ENCODE data around the gene EFNB2. TPM values are rescaled to one million over a fixed set of nuclear protein-coding genes. Genes with fewer than 3 reads are reported as not detected.

EFNB2 gene
- total RNA-seq, 1 experiment from 2014 or later, result 4.7 TPM

DNA sequence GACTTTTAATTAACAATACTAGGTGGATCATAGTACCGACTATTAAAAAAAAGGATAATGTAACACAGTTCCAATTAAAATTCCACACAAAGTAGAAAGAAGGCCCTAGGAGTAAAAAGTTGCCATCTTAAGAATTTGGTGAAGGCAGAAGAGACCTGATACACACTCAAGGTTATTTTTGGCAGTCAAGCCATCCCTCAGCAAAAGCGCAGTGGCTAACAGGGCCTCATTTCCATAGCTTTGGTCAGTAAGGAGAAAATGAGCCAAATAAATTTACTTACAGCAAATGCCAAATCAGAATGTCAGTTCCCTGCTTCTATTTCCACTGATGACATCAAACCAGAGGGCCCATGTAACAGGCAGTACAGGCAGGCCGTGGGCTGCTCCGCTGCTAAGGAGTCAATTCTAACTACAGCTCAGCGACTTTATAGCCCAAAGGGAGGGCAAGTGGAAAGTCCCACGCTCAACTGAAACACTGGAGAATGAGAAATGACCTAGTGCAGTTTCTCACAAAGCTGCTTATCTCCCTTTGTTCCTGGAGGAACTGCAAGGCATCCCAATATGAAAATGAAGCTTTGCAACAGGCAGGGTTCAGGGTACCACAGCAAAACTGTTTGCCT is 26.2 kb upstream of the EFNB2 start:
- no TSS peak for BruUV-seq (replicated peaks)
- H3K27ac ChIP-seq (ENCODE audit: low read length), result no peak overlapping the region
- TF ChIP-seq REST (IDR thresholded peaks at IDR 0.05; ENCODE audit: insufficient read depth in 1 of 2, low read depth in 2 of 2, low read length in 1 of 2) (no peak), CTCF (IDR thresholded peaks at IDR 0.05) (no peak), SIN3A (IDR thresholded peaks at IDR 0.05; ENCODE audit: borderline replicate concordance, insufficient read depth, low read depth, low read length) (no peak)
- no peaks in the 10 kb centered on the region for H3K9me3 ChIP-seq (ENCODE audit: control insufficient read depth, insufficient read depth, low read depth, low read length)
- in situ Hi-C loops (cut with HindIII; ENCODE audit: low pct_unique_long_range_greater_than_20kb, low sequenced_read_pairs), result no loop called here
- H3K4me3 ChIP-seq (ENCODE audit: low read depth in 2 of 2, low read length in 2 of 2), result 0 out of 4 replicates have a peak overlapping the region, but pooled peaks of 1 of the 2 experiments have one; percentile 1
- ATAC-seq (peak; percentile 77), DNase-seq (ENCODE audit: low read depth, low spot score) (no peak)
- no peaks in the 10 kb centered on the region for H3K27me3 ChIP-seq (ENCODE audit: control insufficient read depth, insufficient read depth, low read length)
- ChIA-PET POLR2A (no interaction called here), CTCF (no interaction called here)
- H3K36me3 ChIP-seq (ENCODE audit: control insufficient read depth, insufficient read depth, low read length), result peaks cover 8% of the 10 kb centered on the region
- intact Hi-C loops (cut with micrococcal nuclease; ENCODE audit: unreplicated experiment), result no loop called here
- H3K4me1 ChIP-seq (ENCODE audit: control insufficient read depth, insufficient read depth, low read length), result peaks cover 44% of the 10 kb centered on the region

- intact Hi-C loops (cut with micrococcal nuclease; ENCODE audit: unreplicated experiment) (no loop called here), in situ Hi-C loops (cut with HindIII; ENCODE audit: low pct_unique_long_range_greater_than_20kb, low sequenced_read_pairs) (no loop called here)
- TF ChIP-seq REST (IDR thresholded peaks at IDR 0.05; ENCODE audit: insufficient read depth in 1 of 2, low read depth in 2 of 2, low read length in 1 of 2) (no peak), CTCF (IDR thresholded peaks at IDR 0.05) (no peak), TCF7L2 (IDR thresholded peaks at IDR 0.05; ENCODE audit: low read depth, low read length) (no peak), SIN3A (IDR thresholded peaks at IDR 0.05; ENCODE audit: borderline replicate concordance, insufficient read depth, low read depth, low read length) (no peak), POLR2AphosphoS5 (IDR thresholded peaks at IDR 0.05; ENCODE audit: low read depth, low read length) (no peak)
- BruUV-seq (replicated peaks), result no TSS peak
- peak overlapping the region; percentile 23; the same call in 1 of the 2 replicates for H3K27ac ChIP-seq (ENCODE audit: low read length)
- no peak for DNase-seq (ENCODE audit: low read depth, low spot score)
- H3K27me3 ChIP-seq (ENCODE audit: control insufficient read depth, insufficient read depth, low read length), result no peaks in the 10 kb centered on the region
- H3K36me3 ChIP-seq (ENCODE audit: control insufficient read depth, insufficient read depth, low read length), result peaks cover 10% of the 10 kb centered on the region
- ChIA-PET CTCF (no interaction called here), POLR2A (no interaction called here)
- no peak for ATAC-seq
- H3K4me1 ChIP-seq (ENCODE audit: control insufficient read depth, insufficient read depth, low read length), result peaks cover 41% of the 10 kb centered on the region
- H3K4me3 ChIP-seq (ENCODE audit: low read depth in 2 of 2, low read length in 2 of 2), result no peak overlapping the region
- no peaks in the 10 kb centered on the region for H3K9me3 ChIP-seq (ENCODE audit: control insufficient read depth, insufficient read depth, low read depth, low read length)
Measured at GRCh38 chr13:106560821-106561220, 25.4 kb upstream of the EFNB2 start.
